Natural killer cell (primary cell): Measurements from ENCODE around the gene CLEC5A. TPM values are rescaled to one million over a fixed set of nuclear protein-coding genes. Genes with fewer than 3 reads are reported as not detected.
A peak's percentile ranks its signal among the peaks of the same experiment; 100 is the strongest.

Source experiments
- ATAC-seq, 3 donors: fragments of 150-1000 bp in 2 of 3; fragments of 200-7000 bp in 1 of 3; cut with Tn5 transposase; 1 replicate in 1 of 3; 2 replicates in 2 of 3; pipeline ENCODE4 v1.10.0; 2021; ENCODE audit warnings: mild to moderate bottlenecking in 2 of 3, moderate library complexity in 2 of 3
- DNase-seq, 2 donors: peaks; one replicate each; pipeline versions ENCODE4 v3.0.0 to v3.0.0-alpha.2; 2013 to 2021; ENCODE audit warnings: mixed read lengths in 1 of 2
- H3K27ac ChIP-seq: one replicate; pipeline ENCODE4 v1.5.1; 2013; ENCODE audit warnings: mild to moderate bottlenecking, low read length
- H3K27me3 ChIP-seq: one replicate; pipeline ENCODE4 v1.6.1; 2013; ENCODE audit warnings: low read length; ENCODE audit not compliant: control insufficient read depth, insufficient read depth
- H3K36me3 ChIP-seq: one replicate; pipeline ENCODE4 v1.6.1; 2013; ENCODE audit warnings: low read length; ENCODE audit not compliant: control insufficient read depth, insufficient read depth
- H3K4me1 ChIP-seq: one replicate; pipeline ENCODE4 v1.6.1; 2013; ENCODE audit warnings: low read length; ENCODE audit not compliant: control insufficient read depth, insufficient read depth
- H3K4me3 ChIP-seq: one replicate; pipeline ENCODE4 v1.5.1; 2013; ENCODE audit warnings: low read length
- H3K9me3 ChIP-seq: one replicate; pipeline ENCODE4 v1.6.1; 2013; ENCODE audit warnings: low read length; ENCODE audit not compliant: control insufficient read depth, insufficient read depth
- H3K27ac Mint-ChIP-seq, 2 donors: one replicate each; pipeline ENCODE4 v1.8.0; 2022; ENCODE audit warnings: mild to moderate bottlenecking in 2 of 2, mixed read lengths in 2 of 2, moderate library complexity in 1 of 2
- H3K27me3 Mint-ChIP-seq, 2 donors: one replicate each; pipeline ENCODE4 v1.8.0; 2022; ENCODE audit warnings: low read depth in 2 of 2, mixed read lengths in 2 of 2
- H3K36me3 Mint-ChIP-seq: one replicate; pipeline ENCODE4 v1.8.0; 2022; ENCODE audit warnings: mixed read lengths
- H3K4me1 Mint-ChIP-seq, 2 donors: one replicate each; pipeline ENCODE4 v1.8.0; 2022; ENCODE audit warnings: mixed read lengths in 2 of 2
- H3K4me3 Mint-ChIP-seq: one replicate; pipeline ENCODE4 v1.8.0; 2022; ENCODE audit warnings: mild to moderate bottlenecking, moderate library complexity, mixed read lengths
- H3K9me3 Mint-ChIP-seq, 2 donors: one replicate each; pipeline ENCODE4 v1.8.0; 2022; ENCODE audit warnings: mixed read lengths in 2 of 2
- WGBS: methylation state at CpG from one replicate; pipeline ENCODE4 v1.1.7; 2013; ENCODE audit warnings: missing lambda C conversion rate; ENCODE audit not compliant: insufficient coverage; 5-methylcytosine and 5-hydroxymethylcytosine counted together
- intact Hi-C: fragments of 100-400 bp; cut with micrococcal nuclease; formaldehyde crosslinking; loops from one replicate; pipeline ENCODE4 v1.14.2; 2022
- total RNA-seq, 4 donors: library from RNA; stranded (reverse); fragments of 120-200 nt in 1 of 4; gene quantifications; one replicate each; pipeline versions ENCODE4 v1.2.3 to v1.2.4, GENCODE V29; 2013 to 2022
- TF ChIP-seq, protein P1 (sequence below): fragments of 200-600 bp; IDR thresholded peaks from one replicate; pipeline ENCODE4 v1.8.0; 2022; ENCODE audit warnings: antibody characterized with exemption

The CLEC5A gene
- under 1 TPM in 1 of 3 donors, not detected in 2; 0.60 TPM for total RNA-seq
- total RNA-seq (2013), result 0.07 TPM

- no peak within 1 kb of the TSS for H3K27ac Mint-ChIP-seq
- Histone ChIP-seq H3K4me1 (no peaks in the 10 kb centered on the region), H3K27me3 (no peaks in the 10 kb centered on the region), H3K4me3 (no peak within 1 kb of the TSS), H3K36me3 (no peaks in the 10 kb centered on the region), H3K27ac (no peak within 1 kb of the TSS), H3K9me3 (no peaks in the 10 kb centered on the region)
- no peak within 1 kb of the TSS for H3K4me3 Mint-ChIP-seq
- DNase-seq (no peak), ATAC-seq (no peak)
- H3K4me1 Mint-ChIP-seq, result no peaks in the 10 kb centered on the region
- peaks cover 4 to 25% of the 10 kb centered on the region in 2 donors for H3K27me3 Mint-ChIP-seq
- H3K36me3 Mint-ChIP-seq, result peaks cover 7% of the 10 kb centered on the region
- WGBS, result 68% methylated on average over 3 of the region's 3 CpGs
- H3K9me3 Mint-ChIP-seq, result no peaks in the 10 kb centered on the region
- intact Hi-C loops, result no loop called here
- TF ChIP-seq, protein P1, sequence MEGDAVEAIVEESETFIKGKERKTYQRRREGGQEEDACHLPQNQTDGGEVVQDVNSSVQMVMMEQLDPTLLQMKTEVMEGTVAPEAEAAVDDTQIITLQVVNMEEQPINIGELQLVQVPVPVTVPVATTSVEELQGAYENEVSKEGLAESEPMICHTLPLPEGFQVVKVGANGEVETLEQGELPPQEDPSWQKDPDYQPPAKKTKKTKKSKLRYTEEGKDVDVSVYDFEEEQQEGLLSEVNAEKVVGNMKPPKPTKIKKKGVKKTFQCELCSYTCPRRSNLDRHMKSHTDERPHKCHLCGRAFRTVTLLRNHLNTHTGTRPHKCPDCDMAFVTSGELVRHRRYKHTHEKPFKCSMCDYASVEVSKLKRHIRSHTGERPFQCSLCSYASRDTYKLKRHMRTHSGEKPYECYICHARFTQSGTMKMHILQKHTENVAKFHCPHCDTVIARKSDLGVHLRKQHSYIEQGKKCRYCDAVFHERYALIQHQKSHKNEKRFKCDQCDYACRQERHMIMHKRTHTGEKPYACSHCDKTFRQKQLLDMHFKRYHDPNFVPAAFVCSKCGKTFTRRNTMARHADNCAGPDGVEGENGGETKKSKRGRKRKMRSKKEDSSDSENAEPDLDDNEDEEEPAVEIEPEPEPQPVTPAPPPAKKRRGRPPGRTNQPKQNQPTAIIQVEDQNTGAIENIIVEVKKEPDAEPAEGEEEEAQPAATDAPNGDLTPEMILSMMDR, result no peak
Observed at GRCh38 chr7:141946796-141947195, at the start of gene CLEC5A. Gene CLEC5A (minus strand): TSS chr7:141946974. CDS start chr7:141946292, 682 bp downstream.

- peaks cover 0 to 2% of the 10 kb centered on the region in 2 donors for H3K27me3 Mint-ChIP-seq
- H3K9me3 Mint-ChIP-seq, result no peaks in the 10 kb centered on the region
- ATAC-seq (no peak), DNase-seq (no peak)
- no peak overlapping the region for H3K27ac Mint-ChIP-seq
- TF ChIP-seq, protein P1, result no peak
- no peak overlapping the region for H3K4me3 Mint-ChIP-seq
- Histone ChIP-seq H3K9me3 (no peaks in the 10 kb centered on the region), H3K27ac (no peak overlapping the region), H3K4me3 (no peak overlapping the region), H3K27me3 (no peaks in the 10 kb centered on the region), H3K4me1 (peaks cover 15% of the 10 kb centered on the region), H3K36me3 (no peaks in the 10 kb centered on the region)
- peaks cover 43 to 45% of the 10 kb centered on the region in 2 donors for H3K4me1 Mint-ChIP-seq
- 100% methylated on average over 1 of the region's 1 CpG for WGBS
- H3K36me3 Mint-ChIP-seq, result no peaks in the 10 kb centered on the region
- intact Hi-C loops, result no loop called here
Observed at GRCh38 chr7:141993354-141993753, 46.6 kb upstream of the CLEC5A start.

GRCh38 chr7:141992688-141993087 is 45.9 kb upstream of the CLEC5A start:
- Mint-ChIP-seq H3K36me3 (no peaks in the 10 kb centered on the region), H3K27ac (peak overlapping the region in 1 of 2 donors; percentile 75), H3K9me3 (no peaks in the 10 kb centered on the region), H3K4me3 (peak overlapping the region; percentile 10), H3K27me3 (peaks cover 0 to 2% of the 10 kb centered on the region in 2 donors), H3K4me1 (peaks cover 43 to 46% of the 10 kb centered on the region in 2 donors)
- no peaks in the 10 kb centered on the region for H3K27me3 ChIP-seq
- TF ChIP-seq, protein P1, result no peak
- H3K36me3 ChIP-seq, result no peaks in the 10 kb centered on the region
- ATAC-seq (no peak), DNase-seq (no peak)
- H3K27ac ChIP-seq, result no peak overlapping the region
- H3K9me3 ChIP-seq, result no peaks in the 10 kb centered on the region
- intact Hi-C loops, result no loop called here
- peaks cover 19% of the 10 kb centered on the region for H3K4me1 ChIP-seq
- WGBS, result 94% methylated on average over 4 of the region's 4 CpGs
- H3K4me3 ChIP-seq, result no peak overlapping the region

DNA sequence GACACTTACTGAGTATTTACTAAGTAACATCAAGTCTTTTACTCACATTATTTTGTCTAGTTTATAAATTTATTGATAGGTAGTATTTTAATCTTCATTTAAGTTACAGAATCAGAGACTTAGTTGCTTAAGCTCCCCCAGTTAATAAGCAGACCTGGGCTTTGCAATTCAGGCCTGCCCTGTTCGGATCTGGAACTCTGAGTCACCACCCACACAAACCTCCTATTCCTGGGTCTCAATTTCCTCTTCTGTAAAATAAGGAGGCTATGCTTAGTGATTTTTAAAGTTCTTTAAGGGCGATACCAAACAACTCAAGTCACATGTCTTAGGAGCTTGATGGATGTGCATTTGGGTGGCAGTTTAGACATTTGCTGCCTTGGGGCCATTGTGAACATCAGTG is 45.4 kb upstream of the CLEC5A start:
- peaks cover 19% of the 10 kb centered on the region for H3K4me1 ChIP-seq
- TF ChIP-seq, protein P1, result no peak
- H3K9me3 Mint-ChIP-seq, result no peaks in the 10 kb centered on the region
- H3K9me3 ChIP-seq, result no peaks in the 10 kb centered on the region
- peaks cover 47 to 50% of the 10 kb centered on the region in 2 donors for H3K4me1 Mint-ChIP-seq
- H3K27me3 Mint-ChIP-seq, result peaks cover 0 to 2% of the 10 kb centered on the region in 2 donors
- H3K36me3 ChIP-seq, result no peaks in the 10 kb centered on the region
- ATAC-seq, result no peak
- WGBS, result 91% methylated on average over 1 of the region's 2 CpGs
- H3K36me3 Mint-ChIP-seq, result no peaks in the 10 kb centered on the region
- H3K27ac Mint-ChIP-seq, result peak overlapping the region; percentile 75 to 89
- no peak overlapping the region for H3K4me3 ChIP-seq
- H3K27ac ChIP-seq, result no peak overlapping the region
- intact Hi-C loops, result no loop called here
- H3K4me3 Mint-ChIP-seq, result peak overlapping the region; percentile 13
- no peak for DNase-seq
- no peaks in the 10 kb centered on the region for H3K27me3 ChIP-seq
